ENCODE data around the gene IGF2BP3.
A peak's percentile ranks its signal among the peaks of the same experiment; 100 is the strongest.

IGF2BP3 gene

DNA sequence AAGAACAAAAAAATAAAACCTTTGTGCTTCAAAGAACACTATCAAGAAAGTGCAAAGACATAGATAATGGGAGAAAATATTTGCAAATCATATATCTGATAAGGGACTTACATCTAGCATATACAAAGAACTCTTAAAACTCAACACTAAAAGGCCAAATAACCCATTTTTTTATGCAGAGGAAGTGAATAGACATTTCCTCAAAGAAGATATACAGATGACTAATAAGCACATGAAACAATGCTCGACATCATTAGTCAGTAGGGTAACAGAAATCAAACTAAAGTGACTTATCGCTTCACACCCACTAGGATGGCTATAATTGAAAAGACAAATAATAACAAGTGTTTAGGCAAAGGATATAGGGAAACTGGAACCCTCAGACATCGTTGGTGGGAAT is 93.2 kb downstream of the IGF2BP3 start:
- DNase-seq (ENCODE audit: low read depth in 2 of 2): no peak

DNA sequence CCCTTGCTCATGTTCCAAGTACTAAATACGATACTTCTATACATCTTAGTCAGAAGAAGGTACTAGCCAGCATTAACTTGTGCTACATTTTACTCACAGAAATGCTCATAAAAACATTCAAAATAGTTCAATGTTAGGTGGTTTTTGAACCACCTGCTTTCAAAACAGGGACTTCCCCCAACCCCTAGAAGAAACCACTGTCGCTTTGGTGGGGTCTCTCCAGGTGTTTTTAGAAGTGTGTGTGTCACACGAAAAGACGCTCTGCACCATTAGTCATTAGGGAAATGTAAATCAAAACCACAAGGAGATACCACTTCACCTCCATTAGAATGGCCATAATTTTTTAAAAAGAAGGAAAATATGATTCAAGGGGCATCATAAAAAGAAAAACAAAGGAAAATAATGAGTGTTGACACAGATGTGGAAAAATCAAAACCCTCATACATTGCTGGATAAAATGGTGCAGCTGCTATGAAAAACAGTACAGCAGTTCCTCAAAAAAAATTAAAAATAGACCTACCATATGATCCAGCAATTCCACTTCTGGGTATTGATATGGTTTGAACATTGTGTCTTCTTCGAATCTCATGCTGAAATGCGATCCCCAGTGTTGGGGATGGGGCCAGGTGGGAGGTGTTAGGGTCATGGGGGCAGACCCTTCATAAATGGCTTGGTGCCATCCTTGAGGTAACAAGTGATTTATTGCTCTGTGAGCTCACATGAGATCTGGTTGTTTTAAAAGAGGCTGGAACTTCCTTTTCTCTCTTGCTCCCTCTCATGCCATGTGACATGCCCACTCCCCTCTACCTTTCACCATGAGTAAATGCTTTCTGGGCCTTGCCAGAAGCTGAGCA is 96.9 kb downstream of the IGF2BP3 start:
- DNase-seq (ENCODE audit: low read depth in 2 of 2): peak; percentile 4 to 49

DNA sequence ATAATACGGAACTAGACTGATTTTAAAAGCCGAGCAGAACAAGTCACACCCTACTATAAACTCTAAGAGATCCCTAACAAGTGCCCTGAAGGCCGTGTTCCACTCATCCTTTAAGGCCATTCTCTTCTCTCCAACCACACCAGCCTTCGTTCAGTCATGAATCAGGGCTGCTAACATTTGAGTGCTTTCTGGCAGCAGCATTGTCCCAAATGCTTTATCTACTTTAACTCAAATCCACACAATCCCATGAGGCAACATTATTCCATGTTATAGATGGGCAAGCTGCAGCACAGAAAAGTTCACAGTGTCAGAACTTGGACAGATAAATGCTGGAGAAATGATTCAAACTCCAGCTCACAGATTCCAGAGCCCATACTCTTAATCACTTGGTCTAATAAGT is 97.7 kb downstream of the IGF2BP3 start:
- DNase-seq (ENCODE audit: low read depth in 2 of 2): no peak

DNA sequence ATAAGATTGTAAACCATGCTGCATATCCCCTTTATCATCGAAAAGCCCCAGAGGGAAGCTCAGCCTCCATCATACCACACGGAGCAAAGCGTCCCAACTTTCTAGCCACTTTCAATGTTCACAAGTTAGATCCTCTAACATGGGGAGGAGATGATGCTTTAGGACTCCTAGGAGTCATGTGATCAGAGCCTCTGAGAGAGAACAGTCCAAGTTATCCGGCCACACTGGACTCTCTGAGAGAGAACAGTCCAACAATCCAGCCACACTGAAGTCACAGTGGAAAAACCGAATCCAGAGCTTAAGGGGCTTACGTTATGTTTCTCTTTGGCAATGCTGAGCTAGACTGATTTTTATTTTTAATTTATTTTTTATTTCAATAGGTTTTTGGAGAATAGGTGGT is 98.6 kb downstream of the IGF2BP3 start:
- no peak for DNase-seq (ENCODE audit: low read depth in 2 of 2)

DNA sequence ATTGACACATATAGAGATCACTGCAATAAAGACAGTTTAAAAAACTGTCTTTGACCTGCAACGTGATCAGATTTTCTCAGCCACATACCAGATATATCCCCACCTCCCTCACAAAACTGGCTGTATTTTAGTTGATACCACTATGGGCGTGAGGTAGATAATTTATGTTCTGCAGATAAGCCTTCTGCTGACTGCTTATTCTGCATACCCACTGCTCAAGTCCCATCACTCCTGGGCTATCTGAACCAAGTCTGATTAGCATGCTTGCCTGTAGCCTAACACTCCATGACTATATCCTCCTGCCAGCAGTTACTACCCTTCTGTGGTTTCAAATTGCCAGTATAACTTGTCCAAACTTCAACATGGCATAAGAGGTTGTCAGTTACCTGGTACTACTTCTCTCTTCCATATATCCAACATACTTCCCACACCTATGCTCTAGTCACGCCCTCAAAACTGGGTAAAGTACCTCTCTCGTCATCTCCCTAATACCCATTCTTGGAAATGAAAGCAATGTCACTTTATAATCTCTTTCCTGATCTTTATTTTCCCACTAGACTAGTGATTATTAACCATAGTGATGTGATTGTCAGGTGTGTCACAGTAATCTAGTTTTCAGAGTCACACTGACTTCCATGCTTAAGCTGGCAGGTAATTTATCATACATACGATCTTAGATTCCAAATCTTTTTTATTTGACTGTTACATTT is 100.4 kb downstream of the IGF2BP3 start:
- DNase-seq (ENCODE audit: low read depth in 2 of 2): no peak

DNA sequence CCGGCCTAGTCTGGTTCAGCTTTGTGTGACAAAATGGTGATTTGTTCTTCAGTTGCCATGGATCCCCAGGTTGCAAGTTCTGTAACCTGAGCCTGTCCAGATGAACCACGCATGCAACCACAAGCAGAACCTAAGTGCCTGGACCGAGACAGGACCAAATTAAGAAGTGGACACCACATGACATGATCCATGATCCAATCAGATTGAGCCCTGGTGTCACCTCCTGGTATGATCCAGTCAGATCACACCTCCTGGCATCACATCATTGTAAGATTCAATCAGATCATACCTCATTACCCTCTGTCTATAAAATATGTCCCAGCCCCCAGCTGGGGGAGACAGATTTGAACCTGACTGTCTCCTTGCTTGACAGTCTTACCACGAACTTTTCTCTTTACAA is 101.2 kb downstream of the IGF2BP3 start:
- no peak for DNase-seq (ENCODE audit: low read depth in 2 of 2)

DNA sequence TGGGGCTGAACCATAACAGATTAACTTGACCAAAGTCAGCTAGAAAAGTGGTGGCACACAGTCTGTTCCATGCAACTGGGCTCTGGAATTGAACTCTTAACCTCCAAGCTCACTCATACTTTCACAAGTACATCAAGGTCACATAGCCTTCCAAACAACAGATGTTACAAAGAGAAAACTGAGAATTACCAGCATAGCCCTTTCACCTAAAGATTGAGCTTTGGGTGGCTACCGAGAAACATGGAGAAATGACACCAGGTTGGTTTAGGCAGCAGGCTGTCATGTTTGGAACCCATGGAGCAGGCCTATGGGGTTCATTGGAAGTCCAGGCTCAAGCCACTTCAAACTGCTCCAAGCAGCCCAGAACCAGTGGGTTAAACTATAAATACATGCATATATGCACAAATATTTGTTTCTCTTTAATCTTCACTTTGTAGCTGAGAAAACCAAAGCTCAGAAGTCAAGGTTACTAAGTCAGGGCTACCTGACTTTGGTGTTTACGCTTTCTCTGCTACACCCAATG is 112.1 kb downstream of the IGF2BP3 start:
- DNase-seq (ENCODE audit: low read depth in 2 of 2): no peak

DNA sequence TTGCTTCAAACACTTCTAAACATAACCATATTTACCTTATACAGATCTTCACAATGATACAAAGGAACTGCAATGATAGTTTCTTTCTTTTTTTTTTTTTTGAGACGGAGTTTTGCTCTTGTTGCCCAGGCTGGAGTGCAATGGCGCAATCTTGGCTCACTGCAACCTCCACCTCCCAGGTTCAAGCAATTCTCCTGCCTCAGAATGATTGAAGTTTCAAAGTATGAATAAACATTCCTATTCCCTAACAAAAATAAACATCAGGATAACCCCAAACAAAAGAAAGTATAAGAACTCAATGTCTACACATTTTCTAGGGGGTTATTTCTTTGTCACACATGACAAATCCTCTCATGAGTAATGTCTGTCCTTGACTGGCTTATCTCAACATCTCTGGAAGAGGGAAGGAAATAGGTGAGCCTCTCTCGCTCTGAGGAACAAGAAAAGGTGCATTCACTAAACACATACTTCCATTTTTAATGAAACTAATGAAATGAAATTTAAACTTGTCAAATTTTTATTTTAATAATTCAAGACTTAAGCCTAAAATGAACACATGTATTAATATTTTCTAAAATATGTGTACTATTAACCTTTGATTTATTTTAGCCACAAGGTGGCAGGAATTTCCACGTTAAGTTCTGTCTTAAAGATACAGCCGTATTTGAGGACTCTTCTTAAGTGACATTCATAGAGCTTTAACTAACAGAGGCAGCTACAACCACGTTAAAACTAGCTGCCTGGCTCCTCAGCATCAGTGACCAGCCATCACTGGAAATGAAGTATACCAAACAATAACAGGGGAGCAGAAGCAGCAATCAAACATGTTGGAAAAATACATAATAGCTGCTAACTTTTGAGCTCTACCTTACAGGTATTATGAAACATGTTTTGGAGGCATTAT is 112.8 kb downstream of the IGF2BP3 start:
- no peak for DNase-seq (ENCODE audit: low read depth in 2 of 2)

DNA sequence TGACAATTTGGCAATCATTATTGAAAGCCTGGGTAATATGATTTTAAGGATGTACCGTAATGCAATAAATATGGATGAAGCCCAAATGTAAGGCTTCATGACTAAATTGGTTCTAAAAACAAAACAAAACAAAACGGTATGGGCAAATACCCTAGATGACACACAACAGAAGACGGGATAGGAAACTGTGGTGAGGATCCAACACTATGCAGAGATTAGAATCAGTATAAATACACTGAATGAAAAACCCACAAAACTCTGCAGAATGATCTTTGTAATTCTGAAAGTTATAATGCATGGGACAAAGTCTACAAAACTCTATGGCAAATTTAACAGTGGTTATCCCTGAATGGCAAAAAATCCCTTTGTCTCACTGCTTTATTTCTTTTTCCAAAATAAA is 113.6 kb downstream of the IGF2BP3 start:
- no peak for DNase-seq (ENCODE audit: low read depth in 2 of 2)

DNA sequence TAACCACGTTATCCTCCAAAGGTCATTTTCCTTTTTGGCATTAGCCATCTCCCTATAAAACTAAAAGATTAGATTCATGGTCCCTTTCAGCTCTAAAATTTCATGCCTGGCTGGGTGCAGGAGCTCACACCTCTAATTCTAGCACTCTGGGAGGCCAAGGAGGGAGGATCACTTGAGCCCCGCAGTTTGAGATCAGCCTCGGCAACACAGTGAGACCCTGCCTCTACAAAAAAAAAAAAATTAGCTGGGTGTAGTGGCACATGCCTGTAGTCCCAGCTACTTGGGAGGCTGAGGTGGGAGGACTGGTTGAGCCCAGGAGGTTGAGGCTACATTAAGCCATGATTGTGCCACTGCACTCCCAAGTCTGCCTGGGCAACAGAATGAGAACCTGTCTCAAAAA is 114.1 kb downstream of the IGF2BP3 start:
- no peak for DNase-seq (ENCODE audit: low read depth in 2 of 2)

DNA sequence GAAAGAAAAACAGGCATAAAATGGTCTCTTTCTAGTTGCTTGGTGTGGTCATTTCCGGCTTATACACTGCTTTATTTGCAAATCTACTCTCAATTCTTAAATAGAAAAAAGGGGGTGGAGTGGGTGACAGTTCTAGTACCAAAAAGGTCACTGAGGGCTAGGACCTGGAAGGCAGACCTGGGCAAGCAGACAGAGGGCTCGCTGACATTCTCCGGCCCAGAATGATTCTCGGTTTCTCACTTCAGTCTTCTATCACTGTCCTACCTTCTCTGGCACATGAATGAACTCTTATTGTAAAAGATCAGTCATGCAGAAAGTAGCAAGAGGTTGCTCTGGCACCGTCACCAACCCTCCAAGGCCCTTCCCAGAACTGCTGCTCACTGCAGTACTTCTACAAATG is 117.1 kb downstream of the IGF2BP3 start:
- no peak for DNase-seq (ENCODE audit: low read depth in 2 of 2)

DNA sequence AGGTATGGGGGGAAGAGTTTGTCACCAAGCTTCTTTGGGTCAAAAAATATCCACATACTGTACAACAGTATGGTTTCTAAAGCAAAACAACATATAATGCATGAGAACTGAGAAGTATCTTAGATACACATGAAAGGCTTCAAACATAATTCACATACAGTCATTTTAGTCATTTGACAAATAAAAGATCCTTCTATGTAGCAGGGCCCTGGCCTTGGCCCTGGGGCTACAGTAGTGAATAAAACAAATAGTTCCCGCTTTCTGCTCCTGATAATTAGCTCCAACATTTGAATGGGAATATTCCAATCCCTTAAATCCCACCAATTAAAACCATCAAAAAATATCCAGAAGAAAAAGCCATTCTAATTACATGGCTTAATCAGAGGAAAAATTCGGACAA is 119.8 kb downstream of the IGF2BP3 start:
- no peak for DNase-seq (ENCODE audit: low read depth in 2 of 2)

DNA sequence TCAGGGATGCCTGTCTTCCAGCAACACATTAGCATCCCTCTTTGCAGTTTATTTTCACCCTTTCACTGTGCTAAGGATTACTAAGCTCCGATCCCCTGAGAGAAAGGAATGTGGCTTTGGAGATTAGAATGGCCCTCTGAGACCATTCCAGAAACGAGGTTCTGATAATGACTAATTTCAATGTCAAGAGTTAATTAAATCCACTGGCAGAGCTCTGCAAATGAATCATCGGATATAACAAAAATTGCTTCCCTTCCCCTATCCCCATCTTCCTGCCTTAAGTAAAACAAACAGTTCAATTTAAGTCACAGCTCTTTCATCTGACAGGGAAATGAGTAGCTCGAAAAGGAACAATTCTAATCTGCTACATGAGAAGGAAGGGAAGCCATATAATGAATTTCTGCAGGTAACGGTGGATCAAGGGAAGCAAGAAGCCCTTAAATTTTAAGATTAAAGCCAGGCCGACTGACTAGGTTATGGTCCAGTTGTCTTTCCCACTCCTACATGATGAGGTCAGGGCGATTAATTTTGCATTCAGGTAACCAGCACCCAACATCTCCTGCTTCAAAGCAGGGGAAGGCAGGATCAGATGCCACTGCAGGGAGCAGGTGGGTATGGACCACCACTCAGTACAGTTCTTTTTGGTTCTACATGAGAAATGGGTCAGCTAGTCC is 120.7 kb downstream of the IGF2BP3 start:
- no peak for DNase-seq (ENCODE audit: low read depth in 2 of 2)

DNA sequence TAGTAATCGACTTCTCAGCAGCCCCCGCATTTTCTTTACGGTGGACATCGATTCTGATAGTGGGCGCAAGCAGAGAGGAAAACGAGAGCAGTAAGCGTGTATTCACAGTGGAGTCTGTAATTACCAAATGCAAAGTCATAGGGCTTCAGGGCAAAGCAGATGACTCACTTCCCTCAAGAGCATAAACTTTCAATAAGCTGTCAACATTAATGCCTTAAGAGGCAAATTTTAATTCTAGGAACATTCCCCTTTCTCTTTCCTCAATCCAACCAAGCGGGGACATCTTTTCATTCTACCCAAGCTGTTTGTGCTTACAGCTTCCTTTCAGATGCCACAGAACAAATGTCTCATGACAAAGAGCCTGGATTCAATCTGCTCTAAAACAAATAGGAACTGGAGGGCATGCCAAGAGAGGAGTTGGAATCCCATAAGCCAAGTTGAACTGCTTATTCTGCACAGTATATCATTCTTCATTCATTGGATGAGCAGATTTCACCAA is 122.6 kb downstream of the IGF2BP3 start:
- no peak for DNase-seq (ENCODE audit: low read depth in 2 of 2)

DNA sequence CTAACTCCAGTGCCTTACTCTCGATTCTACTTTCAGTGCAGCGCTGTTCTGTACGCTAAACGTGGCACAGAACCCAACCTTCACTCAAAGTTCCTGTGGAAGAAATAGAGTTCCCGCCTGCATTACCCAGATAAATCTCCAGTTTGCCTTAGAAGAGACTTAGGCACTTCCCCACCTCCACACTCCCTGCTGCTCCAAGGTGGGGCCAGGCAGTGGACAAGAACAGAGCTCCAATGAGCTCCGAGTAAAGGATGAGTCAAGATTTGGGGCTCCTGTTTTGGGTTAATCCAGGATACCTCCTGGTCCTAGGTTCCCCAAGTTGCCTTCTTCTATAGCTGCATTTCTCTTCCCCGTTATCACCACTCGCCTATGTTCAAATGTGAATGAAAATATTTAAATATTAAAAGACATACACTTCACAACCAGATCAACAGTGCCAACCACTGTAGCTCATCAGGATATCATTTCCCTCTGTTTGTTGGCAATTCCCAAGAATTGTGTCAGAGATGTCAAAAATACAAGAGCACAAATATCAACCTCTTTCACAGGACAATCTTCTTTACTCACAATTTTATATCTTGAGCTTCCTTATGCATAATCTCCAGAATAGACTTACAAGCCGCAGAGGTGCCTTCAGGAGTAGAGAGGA is 123.1 kb downstream of the IGF2BP3 start:
- DNase-seq (ENCODE audit: low read depth in 2 of 2): no peak

DNA sequence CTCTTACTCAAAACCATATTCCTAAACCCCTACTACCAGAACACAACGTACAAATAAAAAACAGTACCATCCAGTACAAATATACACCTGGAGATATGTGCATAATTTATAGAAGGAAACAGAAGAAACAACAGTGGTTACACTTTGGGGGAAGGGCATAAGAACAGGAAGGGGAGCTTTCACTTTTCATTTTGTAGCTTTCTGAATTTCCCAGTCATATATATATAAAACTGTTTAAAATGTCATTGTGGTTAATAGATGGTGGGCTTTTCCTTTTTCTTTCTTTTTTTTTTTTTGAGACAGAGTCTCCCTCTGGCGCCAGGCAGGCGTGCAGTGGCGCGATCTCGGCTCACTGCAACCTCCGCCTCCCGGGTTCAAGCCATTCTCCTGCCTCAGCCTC is 124.0 kb downstream of the IGF2BP3 start:
- DNase-seq (ENCODE audit: low read depth in 2 of 2): no peak

DNA sequence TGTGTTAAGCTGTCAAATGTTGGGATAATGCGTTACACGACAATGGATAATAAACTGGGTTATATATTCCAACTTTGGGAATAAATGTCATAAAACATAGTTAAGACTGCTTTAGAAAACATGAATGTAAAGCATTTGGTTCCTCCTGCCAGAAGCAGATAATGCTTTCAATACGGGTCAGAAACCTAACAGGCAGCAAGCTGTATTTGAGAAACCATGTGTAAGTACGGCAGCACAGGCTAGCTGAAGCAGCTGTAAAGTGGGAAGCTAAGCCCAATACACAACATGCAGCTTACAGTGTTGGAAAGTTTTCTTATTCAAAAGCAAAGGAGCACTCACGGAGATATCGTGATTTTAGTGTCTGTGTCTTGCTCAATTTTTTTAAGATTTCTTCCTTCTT is 124.7 kb downstream of the IGF2BP3 start:
- DNase-seq (ENCODE audit: low read depth in 2 of 2): no peak

DNA sequence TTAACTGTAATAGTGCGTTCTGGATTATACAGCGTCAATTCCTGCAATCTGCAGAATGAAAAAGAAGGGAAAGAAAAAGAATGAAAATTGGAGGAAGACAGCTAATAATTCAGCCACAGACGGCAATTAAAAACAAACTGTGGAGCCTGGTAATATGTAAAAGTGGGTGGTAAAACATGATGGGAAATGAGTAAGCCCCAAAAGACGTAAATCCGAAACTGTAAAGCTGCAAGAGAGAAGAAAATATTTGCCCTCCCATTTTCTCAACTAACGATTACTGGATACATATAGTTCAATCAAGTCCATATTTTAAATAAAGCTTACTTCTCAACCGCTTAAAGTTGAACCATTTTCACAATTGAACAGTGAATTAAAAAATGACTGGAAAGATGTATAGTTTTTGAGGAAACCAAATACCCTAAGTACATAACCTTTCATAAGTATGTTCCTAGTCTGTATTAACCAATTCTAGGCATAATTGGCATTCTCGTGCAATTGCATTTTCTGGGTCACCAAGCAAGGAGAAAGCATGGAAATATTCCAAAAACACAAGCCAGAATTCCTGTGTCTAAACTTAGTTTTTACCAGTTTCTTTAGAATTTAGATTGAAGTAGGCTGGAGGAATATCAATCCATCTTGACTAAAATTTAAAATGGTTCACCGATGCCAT is 126.3 kb downstream of the IGF2BP3 start:
- DNase-seq (ENCODE audit: low read depth in 2 of 2): no peak

DNA sequence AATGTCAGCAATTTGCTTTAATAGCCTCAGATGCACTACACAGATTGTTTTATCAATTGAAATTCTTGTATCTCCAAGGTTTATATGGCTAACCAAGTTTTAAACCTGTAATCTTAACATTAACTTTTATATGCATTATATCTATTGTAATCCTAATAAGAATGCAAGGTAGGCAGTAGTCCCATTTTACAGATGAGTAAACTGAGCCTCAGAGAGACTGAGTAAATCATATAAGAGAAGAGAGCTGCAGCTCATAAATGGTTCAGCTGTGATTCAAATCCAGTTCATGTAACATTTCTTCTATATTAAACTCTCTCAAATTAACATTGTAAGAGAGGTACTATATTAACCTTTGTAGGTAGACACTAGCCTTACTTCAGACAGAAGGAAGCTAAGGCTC is 127.2 kb downstream of the IGF2BP3 start:
- no peak for DNase-seq (ENCODE audit: low read depth in 2 of 2)

All from stimulated activated CD8-positive, alpha-beta memory T cell treated with anti-CD3 and anti-CD28 coated beads, Interleukin-15, amount 100 ng/mL, for 4 hours (primary cell).